ENCODE results near the gene TNK1.

TNK1 gene

GRCh38 chr17:7389924-7390910 is 9.3 kb downstream of the TNK1 start:
- no peak for DNase-seq (ENCODE audit: low read depth in 3 of 3, low spot score in 1 of 3)

- DNase-seq (ENCODE audit: low read depth in 3 of 3, low spot score in 1 of 3) = no peak
Measured at GRCh38 chr17:7391307-7391706, 10.4 kb downstream of the TNK1 start.

- DNase-seq (ENCODE audit: low read depth in 3 of 3, low spot score in 1 of 3) = no peak
Measured at GRCh38 chr17:7392696-7393612, 12.1 kb downstream of the TNK1 start.

- peak in 2 of 3 donors; percentile 31 to 38 for DNase-seq (ENCODE audit: low read depth in 3 of 3, low spot score in 1 of 3)
Measured at GRCh38 chr17:7393613-7394451, 12.9 kb downstream of the TNK1 start.

- peak; percentile 44 to 83 (median 69) for DNase-seq (ENCODE audit: low read depth in 3 of 3, low spot score in 1 of 3)
Measured at GRCh38 chr17:7394452-7395191, 13.7 kb downstream of the TNK1 start, which contains the start of gene PLSCR3. PLSCR3 (minus strand) TSS chr17:7394525; CDS start chr17:7394110, 415 bp downstream.

- DNase-seq (ENCODE audit: low read depth in 3 of 3, low spot score in 1 of 3) = no peak
Measured at GRCh38 chr17:7396147-7396546, 15.3 kb downstream of the TNK1 start.

GRCh38 chr17:7398612-7399011 is 17.7 kb downstream of the TNK1 start:
- DNase-seq (ENCODE audit: low read depth in 3 of 3, low spot score in 1 of 3) = no peak

- no peak for DNase-seq (ENCODE audit: low read depth in 3 of 3, low spot score in 1 of 3)
Measured at GRCh38 chr17:7403043-7403726, 22.3 kb downstream of the TNK1 start.

- DNase-seq (ENCODE audit: low read depth in 3 of 3, low spot score in 1 of 3) = no peak
Measured at GRCh38 chr17:7403727-7403976, 22.8 kb downstream of the TNK1 start.

GRCh38 chr17:7403977-7404736 is 23.3 kb downstream of the TNK1 start, which contains the start of gene TMEM256:
TMEM256 (minus strand) TSS chr17:7404097; CDS start chr17:7404084, 13 bp downstream.
- peak; percentile 84 to 91 (median 86) for DNase-seq (ENCODE audit: low read depth in 3 of 3, low spot score in 1 of 3)

GRCh38 chr17:7404737-7405349 is 24.0 kb downstream of the TNK1 start:
- peak in 2 of 3 donors; percentile 40 to 53 for DNase-seq (ENCODE audit: low read depth in 3 of 3, low spot score in 1 of 3)

GRCh38 chr17:7405350-7406234 is 24.7 kb downstream of the TNK1 start:
- DNase-seq (ENCODE audit: low read depth in 3 of 3, low spot score in 1 of 3) = no peak

- DNase-seq (ENCODE audit: low read depth in 3 of 3, low spot score in 1 of 3) = no peak
Measured at GRCh38 chr17:7406235-7406825, 25.4 kb downstream of the TNK1 start.

- DNase-seq (ENCODE audit: low read depth in 3 of 3, low spot score in 1 of 3) = no peak
Measured at GRCh38 chr17:7407082-7407481, 26.2 kb downstream of the TNK1 start.

- DNase-seq (ENCODE audit: low read depth in 3 of 3, low spot score in 1 of 3) = no peak
Measured at GRCh38 chr17:7407485-7408251, 26.8 kb downstream of the TNK1 start, which contains the start of gene NLGN2. NLGN2 (plus strand) TSS chr17:7407845; CDS start chr17:7408256, 411 bp downstream.

- no peak for DNase-seq (ENCODE audit: low read depth in 3 of 3, low spot score in 1 of 3)
Measured at GRCh38 chr17:7408252-7408727, 27.4 kb downstream of the TNK1 start.

All from stimulated activated CD4-positive, alpha-beta T cell treated with anti-CD3 and anti-CD28 coated beads, TNF-alpha, amount 100 ng/mL, for 1 hour (primary cell).